RWPE1 (cell line): ENCODE results near the gene RASA3.
A peak's percentile ranks its signal among the peaks of the same experiment; 100 is the strongest.
"Not testable (repeated sequence)": the region's sequence is repeated elsewhere in the genome, so short reads cannot be mapped to it uniquely, and the experiment has no call there.

ENCODE experiments used
- CTCF ChIA-PET: fragments of 350-600 bp; sonication (Branson Sonifier 250); formaldehyde crosslinking; extraction: SDS; loops from one replicate; lab custom pipeline; 2021; lab: Yijun Ruan, JAX
- POLR2A ChIA-PET: fragments of 400-600 bp; formaldehyde crosslinking; extraction: SDS; loops from one replicate; lab custom pipeline; 2020; ENCODE audit warnings: antibody characterized with exemption; ENCODE audit not compliant: low non-redundant PET; lab: Yijun Ruan, JAX
- DNase-seq: peaks from one replicate; pipeline ENCODE4 v3.0.0; 2012; ENCODE audit warnings: low spot score
- H3K27ac ChIP-seq: fragments of 450-650 bp; 2 replicates; pipeline ENCODE4 v1.5.1; 2017
- TF ChIP-seq, protein P1 (sequence below): fragments of 450-650 bp; conservative IDR thresholded peaks from 2 replicates; pipeline ENCODE4 v1.5.1; 2017; ENCODE audit warnings: low read depth, mild to moderate bottlenecking

RASA3 gene

DNA sequence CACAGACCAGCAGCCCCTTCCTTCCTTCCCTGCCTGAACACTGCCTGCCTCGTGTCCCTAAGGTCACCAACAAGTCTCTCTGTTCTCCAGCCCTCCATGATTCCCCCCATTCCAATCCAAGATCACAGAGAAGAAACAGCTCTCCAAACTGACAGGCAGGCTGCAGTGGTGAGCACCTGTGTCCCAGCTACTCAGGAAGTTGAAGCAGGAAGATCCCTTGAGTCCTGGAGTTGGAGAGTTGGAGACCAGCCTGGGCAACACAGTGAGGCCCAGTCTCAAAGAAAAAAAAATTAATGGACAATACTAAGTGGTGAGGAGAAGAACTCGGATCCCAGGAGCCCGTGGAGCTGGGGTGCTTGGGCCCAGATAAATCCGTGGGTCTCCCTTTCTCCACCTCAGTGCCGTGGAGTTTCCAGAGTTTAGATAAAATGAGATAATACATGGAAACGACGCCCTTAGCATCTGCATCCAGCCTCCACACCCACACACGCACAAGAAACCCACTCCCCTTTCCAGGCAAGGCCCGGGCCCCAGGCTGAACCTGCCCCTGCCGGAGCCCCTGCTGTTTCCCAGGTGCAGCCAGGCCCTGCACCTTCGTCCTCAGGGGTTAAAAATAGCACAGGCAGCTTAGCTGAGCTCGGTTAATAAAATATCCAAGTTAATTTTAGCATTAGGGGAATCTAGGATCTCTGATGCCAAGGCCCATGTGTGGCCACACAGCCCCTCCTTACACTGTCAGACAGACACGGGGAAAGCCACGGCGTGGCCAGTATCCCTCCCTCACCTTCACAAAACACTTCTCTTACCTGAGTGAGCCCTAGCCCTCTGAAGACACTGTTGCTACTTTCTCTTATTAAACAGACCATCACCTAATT, 4.7 kb downstream of the RASA3 start:
- H3K27ac ChIP-seq: peak overlapping the region; percentile 56
- DNase-seq: no peak
- CTCF ChIA-PET: interaction anchor here (0.5 kb wide), 1 partner anchor 185 kb away, joined by 3 read pairs; no protein-coding TSS in a partner anchor

DNA sequence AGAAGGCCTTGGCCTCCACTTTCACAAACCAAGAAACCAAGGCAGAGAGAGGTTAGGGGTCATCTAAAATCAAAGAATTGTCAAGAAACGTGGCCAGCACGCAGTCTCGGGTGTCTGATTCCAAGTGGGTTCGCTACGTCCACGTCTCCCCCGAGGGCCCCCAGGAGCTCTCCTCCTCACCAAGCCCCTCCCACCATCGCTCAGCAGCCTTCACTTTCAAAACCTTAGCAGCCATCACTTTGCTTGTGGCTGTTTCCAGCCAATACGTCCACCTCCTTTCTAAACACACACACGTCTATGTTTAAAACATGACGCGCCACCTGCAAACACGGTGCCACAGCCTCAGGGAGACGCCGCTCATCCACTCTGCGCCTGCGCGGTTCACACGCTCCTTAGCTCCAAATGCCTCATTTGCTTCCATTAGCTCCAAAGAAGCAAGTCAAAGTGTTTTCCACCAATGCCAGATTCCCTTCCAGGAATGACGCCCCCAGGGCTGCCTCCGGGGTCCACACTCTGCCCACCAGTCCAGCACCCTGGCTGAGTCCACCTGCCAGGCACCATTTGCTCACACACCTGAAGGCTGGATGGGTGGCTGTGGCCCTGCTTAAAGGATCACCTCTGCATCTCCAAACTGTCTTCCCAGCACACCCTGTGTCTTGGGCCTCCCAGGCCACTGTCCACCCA, 5.5 kb downstream of the RASA3 start:
- TF ChIP-seq, protein P1, sequence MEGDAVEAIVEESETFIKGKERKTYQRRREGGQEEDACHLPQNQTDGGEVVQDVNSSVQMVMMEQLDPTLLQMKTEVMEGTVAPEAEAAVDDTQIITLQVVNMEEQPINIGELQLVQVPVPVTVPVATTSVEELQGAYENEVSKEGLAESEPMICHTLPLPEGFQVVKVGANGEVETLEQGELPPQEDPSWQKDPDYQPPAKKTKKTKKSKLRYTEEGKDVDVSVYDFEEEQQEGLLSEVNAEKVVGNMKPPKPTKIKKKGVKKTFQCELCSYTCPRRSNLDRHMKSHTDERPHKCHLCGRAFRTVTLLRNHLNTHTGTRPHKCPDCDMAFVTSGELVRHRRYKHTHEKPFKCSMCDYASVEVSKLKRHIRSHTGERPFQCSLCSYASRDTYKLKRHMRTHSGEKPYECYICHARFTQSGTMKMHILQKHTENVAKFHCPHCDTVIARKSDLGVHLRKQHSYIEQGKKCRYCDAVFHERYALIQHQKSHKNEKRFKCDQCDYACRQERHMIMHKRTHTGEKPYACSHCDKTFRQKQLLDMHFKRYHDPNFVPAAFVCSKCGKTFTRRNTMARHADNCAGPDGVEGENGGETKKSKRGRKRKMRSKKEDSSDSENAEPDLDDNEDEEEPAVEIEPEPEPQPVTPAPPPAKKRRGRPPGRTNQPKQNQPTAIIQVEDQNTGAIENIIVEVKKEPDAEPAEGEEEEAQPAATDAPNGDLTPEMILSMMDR: no peak
- no peak for DNase-seq
- ChIA-PET CTCF (interaction anchor here (0.5 to 0.6 kb wide), 2 partner anchors 184 to 286 kb away, joined by 3 to 5 read pairs; no protein-coding TSS in a partner anchor), POLR2A (no interaction called here)
- peak overlapping the region; percentile 56 for H3K27ac ChIP-seq

More for the DNA sequence above, 4.7 kb downstream of the RASA3 start:
- TF ChIP-seq, protein P1: no peak
- POLR2A ChIA-PET: no interaction called here

DNA sequence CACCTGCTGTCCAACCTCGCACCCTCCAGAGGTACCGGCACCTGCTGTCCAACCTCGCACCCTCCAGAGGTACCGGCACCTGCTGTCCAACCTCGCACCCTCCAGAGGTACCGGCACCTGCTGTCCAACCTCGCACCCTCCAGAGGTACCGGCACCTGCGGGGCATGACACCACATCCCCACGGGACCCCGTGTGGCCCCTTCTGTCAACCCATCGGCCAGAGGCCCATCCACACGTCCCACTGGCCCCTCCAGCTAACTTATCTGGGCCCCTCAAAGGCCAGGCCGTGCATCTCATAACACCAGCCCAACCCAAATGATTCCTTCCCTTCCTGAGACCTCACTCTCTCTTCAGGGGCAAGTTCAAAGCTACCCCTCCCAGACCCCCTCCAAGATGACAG, 6.3 kb downstream of the RASA3 start:
- CTCF ChIA-PET: interaction anchor here (0.5 kb wide), 1 partner anchor 158 kb away, joined by 3 read pairs; no protein-coding TSS in a partner anchor
- POLR2A ChIA-PET, DNase-seq, H3K27ac ChIP-seq: not testable (repeated sequence)

DNA sequence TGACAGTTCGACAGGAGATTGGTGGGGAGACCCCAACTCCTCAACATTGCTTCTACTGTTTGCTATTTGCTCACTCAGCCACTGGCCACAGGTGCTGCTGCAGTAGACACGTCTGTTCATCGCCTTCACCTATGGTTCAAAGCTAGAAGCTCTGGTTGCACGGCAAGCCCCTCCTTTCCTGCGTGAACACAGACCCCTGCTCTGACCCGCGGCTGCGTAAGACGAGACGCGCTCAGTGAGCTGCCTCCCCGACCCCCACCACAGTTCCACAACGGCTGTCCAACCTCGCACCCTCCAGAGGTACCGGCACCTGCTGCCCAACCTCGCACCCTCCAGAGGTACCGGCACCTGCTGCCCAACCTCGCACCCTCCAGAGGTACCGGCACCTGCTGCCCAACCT, 6.8 kb downstream of the RASA3 start:
- POLR2A ChIA-PET: no interaction called here
- peak overlapping the region; percentile 73 for H3K27ac ChIP-seq
- DNase-seq: no peak
- CTCF ChIA-PET: no interaction called here
- TF ChIP-seq, protein P1: no peak

DNA sequence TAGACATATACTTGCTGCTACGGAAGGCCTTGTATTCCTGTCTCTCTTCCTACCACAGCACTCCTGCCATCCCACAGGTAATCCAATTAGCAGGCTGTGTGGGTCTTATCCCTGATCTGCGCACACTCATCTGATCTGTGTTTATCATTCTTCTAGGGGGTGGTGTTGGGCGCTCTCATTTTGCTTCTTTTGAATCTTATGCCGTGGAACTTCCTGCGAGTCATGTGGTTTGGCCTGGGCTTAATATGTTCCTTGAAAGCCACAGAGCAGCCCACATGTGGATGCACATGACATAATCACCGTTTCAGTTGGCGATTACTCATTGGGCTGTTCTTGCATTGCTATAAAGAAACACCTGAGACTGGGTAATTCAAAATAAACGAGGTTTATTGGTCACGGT, 7.5 kb downstream of the RASA3 start:
- TF ChIP-seq, protein P1: no peak
- POLR2A ChIA-PET: no interaction called here
- H3K27ac ChIP-seq: peak overlapping the region; percentile 73
- CTCF ChIA-PET: no interaction called here
- DNase-seq: no peak

DNA sequence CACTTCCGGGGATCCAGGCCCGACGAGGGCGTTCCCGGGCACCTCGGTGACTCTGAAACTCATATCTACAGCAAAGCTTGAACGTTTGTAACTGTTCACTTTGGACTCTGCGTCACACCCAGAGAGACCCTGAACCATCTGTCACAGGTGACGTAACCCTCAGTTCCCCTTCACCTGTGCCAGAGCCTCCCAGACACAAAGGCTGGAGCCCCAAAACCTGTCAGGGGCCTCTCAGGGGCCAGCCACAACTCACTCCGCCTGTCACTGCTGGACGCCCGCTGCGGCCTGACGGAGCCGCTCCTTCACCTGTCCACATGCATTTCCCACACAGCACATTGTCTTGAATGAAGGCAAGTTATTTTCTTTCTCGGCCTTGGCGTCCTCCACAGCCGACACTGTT, 8.0 kb downstream of the RASA3 start:
- no peak for DNase-seq
- TF ChIP-seq, protein P1: no peak
- peak overlapping the region; percentile 73 for H3K27ac ChIP-seq
- ChIA-PET CTCF (no interaction called here), POLR2A (no interaction called here)
